SK-N-SH treated with all-trans-retinoic acid at 6 μM for 48 hours (cell line): Measurements from ENCODE around the gene PNPLA7.

Source experiments
- ATAC-seq: fragments of 200-7000 bp; cut with Tn5 transposase; 3 replicates; pipeline ENCODE4 v1.9.1; 2020; ENCODE audit warnings: mild to moderate bottlenecking, moderate library complexity
- ARNTL ChIP-seq: fragments of 450-650 bp; formaldehyde crosslinking; IDR thresholded peaks from 2 replicates; pipeline ENCODE4 v1.5.0; 2020; ENCODE audit warnings: low read depth, mild to moderate bottlenecking, moderate library complexity, borderline replicate concordance
- BACH2 ChIP-seq: fragments of 250-450 bp; sonication (Bioruptor Pico); IDR thresholded peaks from 2 replicates; pipeline ENCODE4 v1.9.0; 2021; ENCODE audit warnings: mild to moderate bottlenecking, borderline replicate concordance
- CSDC2 ChIP-seq: fragments of 250-450 bp; sonication (Bioruptor Pico); IDR thresholded peaks from 2 replicates; pipeline ENCODE4 v1.5.0; 2020; ENCODE audit warnings: mild to moderate bottlenecking, moderate library complexity
- ESRRG ChIP-seq: fragments of 250-450 bp; sonication (Bioruptor Pico); IDR thresholded peaks from 2 replicates; pipeline ENCODE4 v1.6.1; 2021; ENCODE audit warnings: mild to moderate bottlenecking
- GLIS3 ChIP-seq: fragments of 250-450 bp; sonication (Bioruptor Pico); IDR thresholded peaks from 2 replicates; pipeline ENCODE4 v1.5.0; 2020; ENCODE audit warnings: mild to moderate bottlenecking, moderate library complexity
- ISL1 ChIP-seq: fragments of 250-450 bp; sonication (Bioruptor Pico); IDR thresholded peaks from 2 replicates; pipeline ENCODE4 v2.1.2; 2022; ENCODE audit warnings: mild to moderate bottlenecking, moderate library complexity
- OSR1 ChIP-seq: fragments of 250-450 bp; sonication (Bioruptor Pico); IDR thresholded peaks from 2 replicates; pipeline ENCODE4 v1.8.0; 2022; ENCODE audit warnings: moderate library complexity, mild to moderate bottlenecking, inconsistent platforms
- PPARA ChIP-seq: fragments of 250-450 bp; sonication (Bioruptor Pico); IDR thresholded peaks from 2 replicates; pipeline ENCODE4 v1.5.0; 2020; ENCODE audit warnings: mild to moderate bottlenecking, borderline replicate concordance
- RARB ChIP-seq: fragments of 250-450 bp; sonication (Bioruptor Pico); IDR thresholded peaks from 2 replicates; pipeline ENCODE4 v1.8.0; 2021; ENCODE audit warnings: mild to moderate bottlenecking, moderate library complexity
- SNAI2 ChIP-seq: fragments of 250-450 bp; sonication (Bioruptor Pico); IDR thresholded peaks from 2 replicates; pipeline ENCODE4 v1.5.0; 2020; ENCODE audit warnings: mild to moderate bottlenecking, moderate library complexity
- TCF4 ChIP-seq: fragments of 250-450 bp; sonication (Bioruptor Pico); IDR thresholded peaks from 2 replicates; pipeline ENCODE4 v1.8.0; 2021; ENCODE audit warnings: mild to moderate bottlenecking, moderate library complexity, borderline replicate concordance
- TOX ChIP-seq: fragments of 250-450 bp; sonication (Bioruptor Pico); IDR thresholded peaks from 2 replicates; pipeline ENCODE4 v1.8.0; 2021; ENCODE audit warnings: mild to moderate bottlenecking, moderate library complexity, borderline replicate concordance
- ZFP3 ChIP-seq: fragments of 250-450 bp; sonication (Bioruptor Pico); IDR thresholded peaks from 2 replicates; pipeline ENCODE4 v1.5.0; 2020; ENCODE audit warnings: mild to moderate bottlenecking, moderate library complexity
- ZFP30 ChIP-seq: fragments of 450-650 bp; formaldehyde crosslinking; IDR thresholded peaks from 2 replicates; pipeline ENCODE4 v1.5.0; 2022; ENCODE audit warnings: mild to moderate bottlenecking, moderate library complexity
- ZNF565 ChIP-seq: fragments of 450-650 bp; formaldehyde crosslinking; conservative IDR thresholded peaks from 2 replicates; pipeline ENCODE4 v1.5.0; 2020; ENCODE audit warnings: low read depth, mild to moderate bottlenecking, moderate library complexity
- ZNF70 ChIP-seq: fragments of 450-650 bp; formaldehyde crosslinking; IDR thresholded peaks from 2 replicates; pipeline ENCODE4 v1.5.0; 2020; ENCODE audit warnings: mild to moderate bottlenecking, moderate library complexity
- ZNF8 ChIP-seq: fragments of 450-650 bp; formaldehyde crosslinking; IDR thresholded peaks from 2 replicates; pipeline ENCODE4 v1.5.0; 2020; ENCODE audit warnings: mild to moderate bottlenecking, moderate library complexity
- TF ChIP-seq, protein P1 (sequence below): fragments of 250-450 bp; sonication (Bioruptor Pico); IDR thresholded peaks from 2 replicates; pipeline ENCODE4 v1.5.0; 2020; ENCODE audit warnings: mild to moderate bottlenecking, moderate library complexity
- TF ChIP-seq, protein P2 (sequence below): fragments of 250-450 bp; sonication (Bioruptor Pico); IDR thresholded peaks from 2 replicates; pipeline ENCODE4 v1.8.0; 2021; ENCODE audit warnings: low read depth, mild to moderate bottlenecking, moderate library complexity, borderline replicate concordance
- TF ChIP-seq, protein P3 (sequence below): fragments of 250-450 bp; sonication (Bioruptor Pico); IDR thresholded peaks from 2 replicates; pipeline ENCODE4 v1.5.1; 2020; ENCODE audit warnings: low read depth, mild to moderate bottlenecking, moderate library complexity

Gene PNPLA7

DNA sequence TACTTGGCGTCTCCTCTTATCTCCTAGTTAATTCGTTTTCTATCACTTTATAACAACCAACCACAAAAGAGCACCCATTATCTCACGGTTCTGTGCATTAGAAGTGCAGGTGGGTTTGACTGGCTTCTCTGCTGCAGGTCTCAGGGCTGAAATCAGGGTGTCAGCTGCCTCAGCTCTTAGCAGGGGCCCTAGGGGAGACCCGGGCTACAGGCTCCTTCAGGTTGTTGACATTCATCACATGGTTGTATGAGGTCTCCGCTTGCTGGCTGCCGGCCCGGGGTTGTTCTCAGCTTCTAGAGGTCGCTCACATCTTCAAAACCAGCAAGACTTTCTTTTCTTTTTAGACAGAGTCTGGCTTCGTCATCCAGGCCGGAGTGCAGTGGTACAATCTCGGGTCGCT lies 43.0 kb upstream of the PNPLA7 start (continued):
- TF ChIP-seq, protein P1, sequence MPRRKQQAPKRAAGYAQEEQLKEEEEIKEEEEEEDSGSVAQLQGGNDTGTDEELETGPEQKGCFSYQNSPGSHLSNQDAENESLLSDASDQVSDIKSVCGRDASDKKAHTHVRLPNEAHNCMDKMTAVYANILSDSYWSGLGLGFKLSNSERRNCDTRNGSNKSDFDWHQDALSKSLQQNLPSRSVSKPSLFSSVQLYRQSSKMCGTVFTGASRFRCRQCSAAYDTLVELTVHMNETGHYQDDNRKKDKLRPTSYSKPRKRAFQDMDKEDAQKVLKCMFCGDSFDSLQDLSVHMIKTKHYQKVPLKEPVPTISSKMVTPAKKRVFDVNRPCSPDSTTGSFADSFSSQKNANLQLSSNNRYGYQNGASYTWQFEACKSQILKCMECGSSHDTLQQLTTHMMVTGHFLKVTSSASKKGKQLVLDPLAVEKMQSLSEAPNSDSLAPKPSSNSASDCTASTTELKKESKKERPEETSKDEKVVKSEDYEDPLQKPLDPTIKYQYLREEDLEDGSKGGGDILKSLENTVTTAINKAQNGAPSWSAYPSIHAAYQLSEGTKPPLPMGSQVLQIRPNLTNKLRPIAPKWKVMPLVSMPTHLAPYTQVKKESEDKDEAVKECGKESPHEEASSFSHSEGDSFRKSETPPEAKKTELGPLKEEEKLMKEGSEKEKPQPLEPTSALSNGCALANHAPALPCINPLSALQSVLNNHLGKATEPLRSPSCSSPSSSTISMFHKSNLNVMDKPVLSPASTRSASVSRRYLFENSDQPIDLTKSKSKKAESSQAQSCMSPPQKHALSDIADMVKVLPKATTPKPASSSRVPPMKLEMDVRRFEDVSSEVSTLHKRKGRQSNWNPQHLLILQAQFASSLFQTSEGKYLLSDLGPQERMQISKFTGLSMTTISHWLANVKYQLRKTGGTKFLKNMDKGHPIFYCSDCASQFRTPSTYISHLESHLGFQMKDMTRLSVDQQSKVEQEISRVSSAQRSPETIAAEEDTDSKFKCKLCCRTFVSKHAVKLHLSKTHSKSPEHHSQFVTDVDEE (CRISPR knock-in tag): no peak
- no peak for TF ChIP-seq OSR1 (CRISPR knock-in tag)
- TF ChIP-seq, protein P2, sequence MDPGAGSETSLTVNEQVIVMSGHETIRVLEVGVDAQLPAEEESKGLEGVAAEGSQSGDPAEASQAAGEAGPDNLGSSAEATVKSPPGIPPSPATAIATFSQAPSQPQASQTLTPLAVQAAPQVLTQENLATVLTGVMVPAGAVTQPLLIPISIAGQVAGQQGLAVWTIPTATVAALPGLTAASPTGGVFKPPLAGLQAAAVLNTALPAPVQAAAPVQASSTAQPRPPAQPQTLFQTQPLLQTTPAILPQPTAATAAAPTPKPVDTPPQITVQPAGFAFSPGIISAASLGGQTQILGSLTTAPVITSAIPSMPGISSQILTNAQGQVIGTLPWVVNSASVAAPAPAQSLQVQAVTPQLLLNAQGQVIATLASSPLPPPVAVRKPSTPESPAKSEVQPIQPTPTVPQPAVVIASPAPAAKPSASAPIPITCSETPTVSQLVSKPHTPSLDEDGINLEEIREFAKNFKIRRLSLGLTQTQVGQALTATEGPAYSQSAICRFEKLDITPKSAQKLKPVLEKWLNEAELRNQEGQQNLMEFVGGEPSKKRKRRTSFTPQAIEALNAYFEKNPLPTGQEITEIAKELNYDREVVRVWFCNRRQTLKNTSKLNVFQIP: no peak

DNA sequence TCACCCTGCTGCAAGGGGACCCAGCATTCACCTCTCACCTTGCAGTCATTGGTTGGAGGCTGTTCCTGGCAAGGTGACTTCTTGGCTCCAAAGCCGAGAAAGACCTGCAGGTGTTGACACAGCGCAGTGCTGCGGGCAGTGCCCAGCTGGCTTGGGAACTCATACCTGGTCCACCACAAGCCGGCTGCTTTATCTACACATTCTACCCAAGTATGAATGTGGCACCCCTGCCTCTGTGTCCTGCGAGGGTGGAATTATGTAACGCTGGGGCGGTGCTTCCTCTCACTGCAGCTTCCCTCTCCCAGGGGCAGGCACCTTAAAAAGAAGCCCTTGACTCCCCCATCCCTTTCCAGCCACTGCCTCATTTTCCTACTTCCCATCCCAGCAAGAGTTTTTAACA lies 42.6 kb upstream of the PNPLA7 start:
- TF ChIP-seq, protein P3, sequence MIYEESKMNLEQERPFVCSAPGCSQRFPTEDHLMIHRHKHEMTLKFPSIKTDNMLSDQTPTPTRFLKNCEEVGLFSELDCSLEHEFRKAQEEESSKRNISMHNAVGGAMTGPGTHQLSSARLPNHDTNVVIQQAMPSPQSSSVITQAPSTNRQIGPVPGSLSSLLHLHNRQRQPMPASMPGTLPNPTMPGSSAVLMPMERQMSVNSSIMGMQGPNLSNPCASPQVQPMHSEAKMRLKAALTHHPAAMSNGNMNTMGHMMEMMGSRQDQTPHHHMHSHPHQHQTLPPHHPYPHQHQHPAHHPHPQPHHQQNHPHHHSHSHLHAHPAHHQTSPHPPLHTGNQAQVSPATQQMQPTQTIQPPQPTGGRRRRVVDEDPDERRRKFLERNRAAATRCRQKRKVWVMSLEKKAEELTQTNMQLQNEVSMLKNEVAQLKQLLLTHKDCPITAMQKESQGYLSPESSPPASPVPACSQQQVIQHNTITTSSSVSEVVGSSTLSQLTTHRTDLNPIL: no peak
- TF ChIP-seq ZFP30 (no peak), ZNF8 (no peak), GLIS3 (CRISPR knock-in tag) (no peak), RARB (no peak), ESRRG (CRISPR knock-in tag) (no peak), OSR1 (CRISPR knock-in tag) (no peak), TOX (no peak)
- no peak for ATAC-seq

DNA sequence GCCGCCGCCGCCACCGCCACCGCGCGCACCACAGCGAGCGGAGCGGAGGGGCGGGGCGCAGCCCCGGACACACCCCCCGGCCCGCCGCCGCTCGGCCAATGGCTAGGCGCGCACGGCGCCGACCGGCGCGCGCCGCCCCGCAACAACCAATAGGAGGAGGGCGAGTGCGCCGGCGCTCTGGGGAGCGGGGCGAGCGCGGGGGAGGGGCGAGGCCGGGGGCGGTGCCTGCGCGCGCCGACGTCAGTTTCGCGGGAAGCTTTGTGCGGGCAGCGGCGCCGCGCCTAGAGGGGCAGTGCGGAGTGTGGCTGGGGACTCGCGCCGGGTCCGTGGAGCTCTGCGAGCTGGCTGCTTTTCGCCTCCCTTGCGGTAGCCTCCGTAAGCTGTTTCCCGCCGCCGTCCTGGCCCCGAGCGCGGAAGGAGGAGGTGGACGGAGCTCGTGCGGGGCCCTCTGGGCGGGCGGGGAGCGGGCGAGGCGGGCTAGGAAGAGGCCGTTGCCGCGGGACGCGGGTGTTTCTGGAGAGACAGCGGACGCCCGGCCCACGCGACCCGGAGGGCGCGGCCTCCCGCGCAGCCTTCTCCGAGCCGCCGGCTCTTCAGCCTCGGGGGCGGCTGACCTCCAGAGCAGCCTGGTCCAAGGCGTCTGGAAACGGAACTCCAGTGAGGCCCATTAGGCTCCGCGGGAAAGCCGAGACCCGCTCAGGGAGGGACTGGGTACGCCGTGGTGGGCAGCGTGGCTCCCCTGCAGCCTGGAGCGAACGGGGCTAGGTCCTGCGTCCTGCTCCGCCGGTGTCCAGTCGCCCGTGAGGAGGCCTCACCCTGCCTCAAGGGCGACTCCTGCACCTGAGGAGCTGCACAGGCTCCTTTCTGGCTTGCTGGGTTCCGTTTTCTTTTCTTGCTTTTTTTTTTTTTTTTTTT lies 40.5 kb upstream of the PNPLA7 start, which contains the start of gene ZMYND19:
TSS of gene ZMYND19 (minus strand) at position 44 of the 915 bp plus-strand sequence. CDS start 249 bp downstream, outside the sequence.
- no peak for TF ChIP-seq ZFP3 (CRISPR knock-in tag)
- TF ChIP-seq OSR1 (CRISPR knock-in tag): no peak
- TF ChIP-seq, protein P3: no peak
- TF ChIP-seq ISL1 (CRISPR knock-in tag): no peak
- TF ChIP-seq PPARA (CRISPR knock-in tag): no peak
- no peak for TF ChIP-seq RARB
- no peak for TF ChIP-seq ZNF70
- TF ChIP-seq GLIS3 (CRISPR knock-in tag): no peak
- TF ChIP-seq, protein P2: no peak
- no peak for TF ChIP-seq TOX
- TF ChIP-seq TCF4 (CRISPR knock-in tag): no peak
- TF ChIP-seq ESRRG (CRISPR knock-in tag): no peak
- TF ChIP-seq CSDC2 (CRISPR knock-in tag): no peak
- TF ChIP-seq SNAI2 (CRISPR knock-in tag): no peak
- TF ChIP-seq ZNF8: no peak
- TF ChIP-seq ZNF565 (CRISPR knock-in tag): no peak
- TF ChIP-seq, all 23 proteins: peak for 0

DNA sequence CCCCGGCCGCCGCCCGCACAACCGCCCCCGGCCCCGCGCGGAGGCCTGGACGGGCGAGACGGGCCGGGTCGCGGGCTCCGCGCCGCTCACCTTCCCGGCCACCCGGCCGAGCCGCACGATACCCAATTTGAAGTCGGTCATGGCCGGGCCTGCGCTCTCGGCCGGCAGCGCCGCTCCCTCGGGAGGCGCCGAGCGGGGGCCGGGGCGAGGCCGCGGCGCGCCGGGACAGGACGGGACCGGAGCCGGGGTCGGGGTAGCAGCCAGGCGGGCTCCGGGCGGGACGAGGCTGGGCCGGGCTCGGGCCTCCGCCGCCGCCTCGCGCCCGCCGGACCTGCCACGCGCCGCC lies 39.9 kb upstream of the PNPLA7 start:
- ATAC-seq: no peak
- TF ChIP-seq, protein P2: no peak
- TF ChIP-seq, protein P1 (CRISPR knock-in tag): no peak
- no peak for TF ChIP-seq GLIS3 (CRISPR knock-in tag)
- TF ChIP-seq ZNF70: no peak
- TF ChIP-seq CSDC2 (CRISPR knock-in tag): no peak
- no peak for TF ChIP-seq BACH2
- TF ChIP-seq ZFP30: no peak
- no peak for TF ChIP-seq PPARA (CRISPR knock-in tag)
- TF ChIP-seq ARNTL (CRISPR knock-in tag): no peak
- TF ChIP-seq RARB: no peak

More for the DNA sequence above, 40.5 kb upstream of the PNPLA7 start, which contains the start of gene ZMYND19:
- ATAC-seq: peak; percentile 93
